ENCODE results near the gene TUB.

The TUB gene

GRCh38 chr11:8069771-8070170 lies 11.2 kb upstream of the TUB start:
- DNase-seq (ENCODE audit: low spot score): no peak

- no peak for DNase-seq (ENCODE audit: low spot score)
Observed at GRCh38 chr11:8070417-8071115, 10.4 kb upstream of the TUB start.

GRCh38 chr11:8071616-8072581 lies 9.1 kb upstream of the TUB start:
- no peak for DNase-seq (ENCODE audit: low spot score)

GRCh38 chr11:8075119-8075726 lies 5.8 kb upstream of the TUB start:
- no peak for DNase-seq (ENCODE audit: low spot score)

GRCh38 chr11:8079111-8079675 lies 1.8 kb upstream of the TUB start:
- DNase-seq (ENCODE audit: low spot score): no peak

GRCh38 chr11:8080069-8080670 lies 841 bp upstream of the TUB start:
- DNase-seq (ENCODE audit: low spot score): no peak

GRCh38 chr11:8081591-8082250 lies 710 bp downstream of the TUB start:
- no peak for DNase-seq (ENCODE audit: low spot score)

GRCh38 chr11:8082391-8083087 lies 1.5 kb downstream of the TUB start:
- no peak for DNase-seq (ENCODE audit: low spot score)

GRCh38 chr11:8083088-8083395 lies 2.0 kb downstream of the TUB start:
- DNase-seq (ENCODE audit: low spot score): no peak

- DNase-seq (ENCODE audit: low spot score): no peak
Observed at GRCh38 chr11:8083871-8084281, 2.9 kb downstream of the TUB start.

GRCh38 chr11:8084352-8084751 lies 3.3 kb downstream of the TUB start:
- no peak for DNase-seq (ENCODE audit: low spot score)

- no peak for DNase-seq (ENCODE audit: low spot score)
Observed at GRCh38 chr11:8085011-8085645, 4.1 kb downstream of the TUB start.

- no peak for DNase-seq (ENCODE audit: low spot score)
Observed at GRCh38 chr11:8086001-8086479, 5.0 kb downstream of the TUB start.

- DNase-seq (ENCODE audit: low spot score): no peak
Observed at GRCh38 chr11:8086571-8086970, 5.6 kb downstream of the TUB start.

- no peak for DNase-seq (ENCODE audit: low spot score)
Observed at GRCh38 chr11:8087185-8087584, 6.2 kb downstream of the TUB start.

GRCh38 chr11:8087756-8088155 lies 6.7 kb downstream of the TUB start:
- no peak for DNase-seq (ENCODE audit: low spot score)

GRCh38 chr11:8089791-8090510 lies 8.9 kb downstream of the TUB start:
- DNase-seq (ENCODE audit: low spot score): no peak

- DNase-seq (ENCODE audit: low spot score): no peak
Observed at GRCh38 chr11:8090756-8091155, 9.7 kb downstream of the TUB start.

GRCh38 chr11:8091721-8092120 lies 10.7 kb downstream of the TUB start:
- DNase-seq (ENCODE audit: low spot score): no peak
